ENCODE data around the gene PRKN.

The PRKN gene

DNA sequence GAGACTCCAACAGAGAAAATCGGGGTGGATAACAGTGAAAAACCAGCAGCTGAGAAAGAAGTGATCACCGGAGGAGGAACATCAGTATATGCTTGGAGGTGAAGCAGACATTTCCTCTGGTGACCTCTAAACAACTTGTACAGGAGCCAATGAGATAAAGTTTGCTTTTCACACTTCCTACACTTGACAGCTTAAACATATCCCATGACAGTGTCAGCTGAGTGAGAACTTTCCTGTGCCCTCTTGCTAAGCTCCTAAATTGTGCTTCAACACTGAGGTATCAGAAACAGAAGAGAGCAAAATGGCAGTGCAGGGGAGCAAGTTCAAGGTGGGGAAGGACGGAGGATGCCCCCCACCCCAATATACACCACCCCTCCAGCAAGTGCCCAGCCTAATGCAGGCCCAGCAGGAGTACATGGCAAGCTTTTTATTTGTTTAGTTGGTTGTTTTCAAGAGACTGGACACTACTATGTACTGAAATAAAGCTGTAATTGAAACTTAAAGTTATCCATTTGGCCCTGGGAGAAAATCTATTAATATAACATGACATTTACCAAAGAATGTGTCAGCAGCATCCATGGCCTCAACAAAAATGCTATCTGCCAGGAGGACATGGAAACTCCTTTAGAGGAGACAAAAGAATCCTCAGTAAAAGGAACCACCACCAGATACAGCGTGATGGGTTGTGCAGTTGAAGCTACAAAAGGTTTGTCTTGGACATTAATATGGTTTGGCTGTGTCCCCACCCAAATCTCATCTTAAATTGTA is 540.2 kb downstream of the PRKN start:
- no peak for DNase-seq (ENCODE audit: low read depth in 3 of 3)

GRCh38 chr6:162184465-162184864 is 543.1 kb downstream of the PRKN start:
- no peak for DNase-seq (ENCODE audit: low read depth in 3 of 3)

DNA sequence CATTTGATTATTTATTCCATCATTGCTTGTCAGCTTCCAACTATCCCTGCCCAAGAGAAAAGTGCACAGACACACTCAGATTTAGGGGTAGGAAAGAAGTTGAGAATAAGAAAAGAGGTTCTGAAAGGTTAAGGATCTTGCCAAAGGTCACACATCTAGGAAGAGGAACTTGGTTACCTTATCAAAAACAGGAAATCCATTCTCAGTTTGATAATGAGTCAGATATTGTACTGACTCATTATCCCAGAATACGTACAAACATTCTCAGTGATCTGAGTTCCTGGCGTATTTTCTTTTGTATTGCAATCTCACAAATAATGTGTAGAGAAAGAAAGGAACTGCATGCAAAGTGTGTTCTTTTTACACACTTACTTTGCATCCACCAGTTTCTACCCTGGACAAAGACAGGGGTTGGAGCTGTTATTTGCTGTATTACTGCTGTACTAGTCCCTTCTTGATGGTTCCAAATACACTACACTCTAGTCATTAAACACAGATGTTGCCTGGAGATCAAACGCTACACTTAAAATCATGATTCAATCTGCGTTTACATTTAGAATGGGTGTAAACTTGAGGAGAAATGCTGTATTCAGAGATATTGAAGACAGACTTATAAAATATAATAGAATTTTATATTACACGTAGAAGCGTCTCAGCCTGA is 545.7 kb downstream of the PRKN start:
- DNase-seq (ENCODE audit: low read depth in 3 of 3), result no peak

- no peak for DNase-seq (ENCODE audit: low read depth in 3 of 3)
Observed at GRCh38 chr6:162181111-162181510, 546.5 kb downstream of the PRKN start.

DNA sequence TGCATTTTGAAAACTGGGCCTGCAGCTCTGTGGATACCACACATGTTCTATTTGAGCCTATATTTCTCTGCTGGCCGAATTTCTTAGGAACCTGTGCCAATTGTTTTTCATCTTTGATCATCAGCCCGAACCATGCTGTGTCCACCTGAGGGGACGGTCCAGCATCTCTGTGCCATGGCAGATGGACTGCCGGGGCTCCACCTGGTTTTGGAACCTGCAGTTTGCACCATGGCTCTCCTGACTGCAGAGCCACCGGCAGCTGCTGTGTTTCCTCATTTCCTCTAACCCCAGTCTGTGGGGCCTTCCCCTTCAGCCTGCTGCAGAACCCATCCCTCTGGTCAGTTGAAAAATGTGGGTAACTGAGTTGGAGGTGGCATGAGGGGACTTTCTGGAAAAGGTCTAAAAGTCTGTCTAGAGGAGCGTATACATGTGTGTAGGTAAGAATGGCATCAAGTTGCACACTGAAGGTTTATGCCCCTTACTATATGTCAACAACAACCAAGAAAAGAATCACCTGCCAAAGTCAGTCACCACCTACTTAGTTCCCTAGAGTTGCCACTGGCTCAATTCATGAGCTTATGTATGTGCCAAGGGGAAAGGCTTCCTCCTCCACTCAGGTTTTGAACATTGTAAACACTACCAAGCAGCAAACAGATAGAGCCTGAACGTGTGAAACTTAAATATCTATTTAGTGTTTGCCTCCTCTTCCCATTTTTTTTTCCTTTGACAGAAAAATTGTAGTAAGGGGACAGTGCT is 548.2 kb downstream of the PRKN start:
- DNase-seq (ENCODE audit: low read depth in 3 of 3), result no peak

DNA sequence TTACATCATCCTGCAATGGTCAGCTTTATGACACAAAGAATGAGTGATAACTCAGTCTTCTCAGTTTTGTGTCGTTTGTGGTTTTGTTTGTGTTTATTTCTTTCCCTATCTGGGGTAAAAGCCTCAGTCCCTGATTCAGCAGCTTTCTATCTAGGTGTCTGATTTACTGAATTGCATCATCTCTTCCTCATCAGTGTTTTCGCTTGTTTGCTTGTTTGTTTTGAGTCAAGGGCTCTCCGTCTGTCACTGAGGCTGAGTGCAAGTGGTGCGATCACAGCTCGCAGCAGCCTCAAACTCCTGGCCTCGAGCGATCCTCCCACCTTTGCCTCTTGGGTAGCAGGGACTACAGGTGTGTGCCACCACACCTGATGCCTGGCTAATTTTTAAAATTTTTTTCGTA is 548.9 kb downstream of the PRKN start:
- no peak for DNase-seq (ENCODE audit: low read depth in 3 of 3)

DNA sequence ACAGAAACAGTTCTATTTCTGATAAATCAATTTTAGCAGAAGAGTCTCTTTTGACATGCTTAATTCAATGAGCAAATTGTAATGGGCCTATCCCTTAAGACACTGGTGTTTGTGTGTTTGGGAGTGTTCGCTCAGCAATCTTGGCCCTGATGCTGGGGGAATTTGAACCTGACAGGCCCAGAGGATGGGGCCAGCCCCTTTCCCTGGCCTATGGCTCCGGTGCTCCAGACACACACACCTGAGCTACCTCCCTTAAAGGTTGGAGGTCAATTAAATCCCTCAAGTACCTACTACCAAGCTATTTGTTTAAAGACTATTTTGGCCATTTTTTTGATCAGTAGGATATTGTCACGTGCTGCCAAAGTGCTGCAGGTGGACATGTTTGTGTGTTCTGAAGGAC is 549.3 kb downstream of the PRKN start:
- DNase-seq (ENCODE audit: low read depth in 3 of 3), result no peak

GRCh38 chr6:162177746-162178145 is 549.8 kb downstream of the PRKN start:
- DNase-seq (ENCODE audit: low read depth in 3 of 3), result no peak

DNA sequence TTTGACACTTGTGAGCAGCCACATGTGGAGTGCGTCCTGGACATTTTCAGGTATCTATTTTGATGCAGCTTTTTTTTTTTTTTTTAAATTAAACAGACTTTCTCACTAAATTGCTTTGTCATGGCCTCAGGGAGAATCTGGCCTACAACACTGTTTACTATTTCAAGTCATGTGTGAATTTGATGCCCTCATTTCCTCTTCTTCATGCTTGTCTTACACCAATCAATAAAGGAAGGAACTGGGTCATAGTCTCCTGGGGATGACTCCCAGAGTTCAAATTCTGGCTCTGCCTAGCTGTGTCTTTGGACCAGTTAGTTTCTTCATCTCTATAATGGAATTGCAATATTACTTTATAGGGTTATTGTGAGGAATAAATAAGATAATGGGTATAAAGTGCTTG is 554.1 kb downstream of the PRKN start:
- DNase-seq (ENCODE audit: low read depth in 3 of 3), result no peak

GRCh38 chr6:162165479-162165878 is 562.1 kb downstream of the PRKN start:
- DNase-seq (ENCODE audit: low read depth in 3 of 3), result no peak

DNA sequence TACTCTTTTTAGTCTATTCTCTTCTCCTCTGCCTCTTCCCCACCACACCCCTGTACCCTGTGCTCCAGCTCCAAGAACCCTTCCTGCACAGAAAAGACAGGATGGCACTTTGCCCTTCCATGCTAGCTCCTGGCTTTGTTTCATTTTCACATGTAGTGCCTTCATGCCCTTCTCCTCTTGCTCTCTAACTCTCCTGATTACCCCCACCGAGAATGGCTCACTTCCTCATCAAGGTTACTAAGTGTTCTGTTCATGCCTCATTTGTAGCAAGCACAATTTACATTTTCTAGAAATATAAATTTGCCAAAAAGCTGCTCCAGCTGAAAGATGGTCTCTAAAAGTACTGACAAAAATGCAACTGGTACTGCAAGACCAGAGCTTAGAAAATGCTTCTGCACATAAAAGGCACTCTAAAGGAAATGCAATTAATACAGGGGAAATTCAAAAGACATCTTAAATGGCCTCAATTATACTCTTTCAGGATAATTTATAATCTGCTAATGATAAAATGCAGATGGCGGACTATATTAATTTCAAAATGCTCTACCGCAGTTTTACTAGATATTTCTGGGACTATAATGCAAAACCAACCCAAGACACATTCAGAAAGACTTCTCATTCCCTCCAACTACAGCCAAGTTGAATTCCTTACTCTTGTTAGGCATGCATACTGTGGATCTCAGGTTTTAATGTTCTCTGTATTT is 570.2 kb downstream of the PRKN start:
- no peak for DNase-seq (ENCODE audit: low read depth in 3 of 3)

DNA sequence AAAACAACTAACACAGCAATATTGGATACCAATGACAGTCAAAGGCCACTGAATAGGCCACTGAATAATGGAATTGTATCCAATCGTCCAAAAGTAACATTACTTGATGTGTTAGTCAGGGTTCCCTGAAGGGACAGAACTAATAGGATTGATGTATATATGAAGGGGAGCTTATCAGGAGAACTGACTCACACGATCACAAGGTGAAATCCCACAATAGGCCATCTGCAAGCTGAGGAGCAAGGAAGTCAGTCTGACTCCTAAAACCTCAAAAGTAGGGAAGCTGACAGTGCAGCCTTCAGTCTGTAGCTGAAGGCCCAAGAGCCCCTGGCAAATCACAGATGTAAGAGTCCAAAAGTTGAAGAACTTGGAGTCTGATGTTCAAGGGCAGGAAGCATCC is 571.4 kb downstream of the PRKN start:
- no peak for DNase-seq (ENCODE audit: low read depth in 3 of 3)

DNA sequence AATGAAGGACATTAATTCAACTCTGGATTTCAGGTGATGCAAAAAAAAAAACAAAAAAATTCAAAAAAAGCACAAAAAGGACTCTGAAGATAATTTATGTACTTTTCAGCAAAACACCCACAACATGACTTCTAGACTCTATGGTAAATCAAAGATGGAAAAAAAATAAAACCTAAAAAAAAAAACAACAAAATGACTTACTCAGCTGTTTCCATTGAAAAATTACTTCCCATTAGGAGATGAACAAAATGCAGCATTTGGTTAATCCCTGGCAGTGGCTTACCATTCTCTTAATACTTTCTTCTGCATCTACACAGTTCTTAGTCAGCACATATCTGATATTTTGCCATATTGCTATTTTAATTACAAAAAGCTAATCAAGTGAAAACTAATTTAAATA is 572.6 kb downstream of the PRKN start:
- no peak for DNase-seq (ENCODE audit: low read depth in 3 of 3)

- DNase-seq (ENCODE audit: low read depth in 3 of 3), result no peak
Observed at GRCh38 chr6:162154001-162154400, 573.6 kb downstream of the PRKN start.

- DNase-seq (ENCODE audit: low read depth in 3 of 3), result no peak
Observed at GRCh38 chr6:162153120-162153519, 574.4 kb downstream of the PRKN start.

DNA sequence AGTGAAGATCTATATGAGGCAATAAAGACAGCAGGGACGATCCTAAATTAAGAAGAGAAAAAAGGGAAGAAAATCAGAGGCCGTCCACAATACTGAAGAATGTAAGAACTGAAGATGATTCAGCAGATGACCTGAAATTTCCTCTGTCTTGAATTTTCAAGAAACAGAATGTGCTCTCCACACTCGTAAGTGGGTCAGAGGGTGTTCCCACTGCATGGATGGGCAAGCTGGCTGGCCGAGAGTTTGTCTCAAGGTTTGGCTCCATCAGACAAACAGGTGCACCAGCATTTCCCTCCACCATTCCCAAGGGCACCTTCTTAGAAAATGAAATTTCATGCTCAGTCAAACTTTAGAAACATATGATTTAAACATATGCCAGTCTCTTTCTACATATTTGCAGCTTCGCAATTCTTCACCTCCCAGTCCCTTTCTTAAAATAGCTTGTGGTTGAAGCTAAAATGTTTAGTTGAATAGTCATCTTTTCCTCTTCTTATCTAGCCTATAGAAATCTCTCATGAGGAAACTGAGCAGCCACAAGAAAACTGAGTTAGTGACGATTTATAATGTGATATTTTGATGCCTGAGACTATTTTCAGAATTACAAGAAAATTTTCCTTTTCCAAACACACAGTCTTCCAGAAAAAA is 576.4 kb downstream of the PRKN start:
- DNase-seq (ENCODE audit: low read depth in 3 of 3), result no peak

GRCh38 chr6:162150295-162150694 is 577.3 kb downstream of the PRKN start:
- no peak for DNase-seq (ENCODE audit: low read depth in 3 of 3)

GRCh38 chr6:162149786-162150185 is 577.8 kb downstream of the PRKN start:
- DNase-seq (ENCODE audit: low read depth in 3 of 3), result no peak

GRCh38 chr6:162147805-162148204 is 579.8 kb downstream of the PRKN start:
- no peak for DNase-seq (ENCODE audit: low read depth in 3 of 3)

DNA sequence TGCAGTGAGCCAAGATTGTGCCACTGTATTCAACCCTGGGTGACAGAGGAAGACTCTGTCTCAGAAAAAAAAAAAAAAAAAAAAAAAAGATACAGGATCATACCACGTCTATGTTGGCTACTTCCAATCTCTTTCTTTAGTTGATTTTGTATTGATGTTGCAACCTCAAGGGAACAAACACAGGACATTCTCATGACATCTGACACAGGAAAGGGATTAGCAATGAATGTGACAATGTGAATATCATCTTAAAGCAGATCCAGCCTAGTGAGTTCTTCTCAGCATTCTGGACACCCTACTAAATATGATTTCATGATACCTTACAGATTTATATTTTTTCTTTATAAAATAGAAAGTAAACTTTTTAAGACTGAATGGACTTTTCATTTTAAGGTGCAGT is 580.3 kb downstream of the PRKN start:
- no peak for DNase-seq (ENCODE audit: low read depth in 3 of 3)

- no peak for DNase-seq (ENCODE audit: low read depth in 3 of 3)
Observed at GRCh38 chr6:162140251-162140852, 587.2 kb downstream of the PRKN start.
